A549 (cell line): Measurements from ENCODE around the gene SNRNP70.

Experiments used
- CBX2 ChIP-seq: fragments of 200-600 bp; sonication (generic); IDR thresholded peaks from 2 replicates; pipeline ENCODE4 v1.6.1; 2016; ENCODE audit warnings: low read depth, mild to moderate bottlenecking, borderline replicate concordance
- CTCF ChIP-seq: fragments of >200 bp; sonication (Bioruptor Twin); formaldehyde crosslinking; IDR thresholded peaks from 3 replicates; pipeline ENCODE4 v1.5.1; 2016
- EP300 ChIP-seq, 2 experiments: fragments of >200 bp; sonication (Bioruptor Twin); formaldehyde crosslinking; IDR thresholded peaks; 2 replicates in 1 of 2; 3 replicates in 1 of 2; pipeline ENCODE4 v1.6.1; 2016 to 2017
- ESRRA ChIP-seq: fragments of 150-350 bp; IDR thresholded peaks from 2 replicates; pipeline ENCODE4 v1.6.1; 2014; ENCODE audit warnings: mild to moderate bottlenecking, low read length, borderline replicate concordance
- JUN ChIP-seq, 2 experiments: fragments of >200 bp; sonication (Bioruptor Twin); formaldehyde crosslinking; IDR thresholded peaks; 2 replicates in 1 of 2; 3 replicates in 1 of 2; pipeline ENCODE4 v1.6.1; 2016 to 2017
- KDM1A ChIP-seq: fragments of 200-600 bp; sonication (generic); IDR thresholded peaks from 2 replicates; pipeline ENCODE4 v1.6.1; 2016; ENCODE audit warnings: low read depth, mild to moderate bottlenecking
- MAX ChIP-seq: IDR thresholded peaks from 2 replicates; pipeline ENCODE4 v1.6.1; 2012
- MYC ChIP-seq: IDR thresholded peaks from 2 replicates; pipeline ENCODE4 v1.6.1; 2012; ENCODE audit warnings: mild to moderate bottlenecking, inconsistent platforms, low read length, improper control_type of control experiment, borderline replicate concordance
- POLR2A ChIP-seq: IDR thresholded peaks from 2 replicates; pipeline ENCODE4 v1.6.1; 2012; ENCODE audit warnings: mild to moderate bottlenecking, low read length
- RAD21 ChIP-seq, 2 experiments: fragments of >200 bp in 1 of 2; sonication (Bioruptor Twin) in 1 of 2; formaldehyde crosslinking in 1 of 2; IDR thresholded peaks in 1 of 2; conservative IDR thresholded peaks in 1 of 2; 2 replicates in 1 of 2; 3 replicates in 1 of 2; pipeline ENCODE4 v1.6.1; 2012 to 2018; ENCODE audit warnings: inconsistent platforms in 1 of 2
- REST ChIP-seq: fragments of 200-600 bp; sonication (generic); IDR thresholded peaks from 2 replicates; pipeline ENCODE4 v1.6.1; 2016; ENCODE audit warnings: antibody characterized with exemption, mild to moderate bottlenecking, moderate library complexity
- SREBF2 ChIP-seq: fragments of 450-650 bp; IDR thresholded peaks from 2 replicates; pipeline ENCODE4 v1.6.1; 2014; ENCODE audit warnings: mild to moderate bottlenecking, moderate library complexity
- USF2 ChIP-seq: fragments of 450-650 bp; IDR thresholded peaks from 2 replicates; pipeline ENCODE4 v1.6.1; 2014; ENCODE audit warnings: antibody characterized with exemption
- ZC3H11A ChIP-seq: fragments of 450-650 bp; IDR thresholded peaks from 2 replicates; pipeline ENCODE4 v1.6.1; 2014; ENCODE audit warnings: antibody characterized with exemption, mild to moderate bottlenecking

GRCh38 chr19:49086296-49086695, 1.0 kb downstream of the SNRNP70 start:
- TF ChIP-seq CTCF (no peak), USF2 (no peak), POLR2A (no peak), CBX2 (no peak), RAD21 (conservative IDR thresholded peaks at IDR 0.05 in 1 of 2, IDR thresholded peaks at IDR 0.05 in 1 of 2) (no peak), MAX (no peak), REST (no peak), ESRRA (no peak), SREBF2 (no peak), MYC (no peak), ZC3H11A (no peak), KDM1A (no peak), EP300 (IDR thresholded peaks at IDR 0.05) (no peak), JUN (IDR thresholded peaks at IDR 0.05) (no peak)
